ENCODE results near the gene DENR.

The DENR gene

GRCh38 chr12:122820138-122820537, 67.5 kb downstream of the DENR start:
- no peak for DNase-seq (ENCODE audit: low spot score)
